ENCODE data around the gene CAPN3.

The CAPN3 gene

DNA sequence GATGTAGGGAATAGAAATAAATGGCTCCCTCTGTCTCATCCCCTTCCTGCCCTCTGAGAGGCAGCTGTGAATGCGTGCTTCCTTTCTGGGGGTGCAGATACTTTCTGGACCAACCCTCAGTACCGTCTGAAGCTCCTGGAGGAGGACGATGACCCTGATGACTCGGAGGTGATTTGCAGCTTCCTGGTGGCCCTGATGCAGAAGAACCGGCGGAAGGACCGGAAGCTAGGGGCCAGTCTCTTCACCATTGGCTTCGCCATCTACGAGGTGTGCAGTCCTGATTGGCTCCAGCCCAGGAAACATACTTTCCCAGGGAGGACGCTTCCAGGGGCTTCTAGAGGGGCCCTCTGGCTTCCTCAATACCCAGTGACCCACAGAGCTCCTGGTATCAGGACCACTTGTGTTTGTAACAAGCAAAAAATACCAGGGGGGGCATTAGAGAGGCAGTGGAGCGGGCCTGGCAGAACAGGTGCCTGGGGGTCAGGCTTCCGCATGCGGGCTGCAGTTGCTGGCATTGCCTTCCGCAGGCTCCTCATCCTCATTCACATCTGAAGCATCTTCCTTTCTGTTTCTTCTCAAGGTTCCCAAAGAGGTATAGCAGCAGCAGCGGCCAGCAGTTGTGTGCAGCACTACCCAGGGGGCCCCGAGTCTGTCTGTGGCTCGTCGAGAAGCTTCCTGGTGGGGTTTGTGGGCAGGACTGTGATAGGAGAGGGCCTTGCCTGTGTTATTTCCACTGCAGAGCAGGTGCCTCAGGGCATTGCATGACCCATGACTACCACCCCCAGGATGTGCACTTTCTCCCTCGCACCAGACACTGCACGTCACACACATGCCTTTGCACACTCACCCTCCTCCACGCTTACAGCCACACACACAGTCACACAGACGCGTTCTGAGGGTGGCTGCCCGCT lies 42.5 kb downstream of the CAPN3 start:
- FAIRE-seq = no peak

DNA sequence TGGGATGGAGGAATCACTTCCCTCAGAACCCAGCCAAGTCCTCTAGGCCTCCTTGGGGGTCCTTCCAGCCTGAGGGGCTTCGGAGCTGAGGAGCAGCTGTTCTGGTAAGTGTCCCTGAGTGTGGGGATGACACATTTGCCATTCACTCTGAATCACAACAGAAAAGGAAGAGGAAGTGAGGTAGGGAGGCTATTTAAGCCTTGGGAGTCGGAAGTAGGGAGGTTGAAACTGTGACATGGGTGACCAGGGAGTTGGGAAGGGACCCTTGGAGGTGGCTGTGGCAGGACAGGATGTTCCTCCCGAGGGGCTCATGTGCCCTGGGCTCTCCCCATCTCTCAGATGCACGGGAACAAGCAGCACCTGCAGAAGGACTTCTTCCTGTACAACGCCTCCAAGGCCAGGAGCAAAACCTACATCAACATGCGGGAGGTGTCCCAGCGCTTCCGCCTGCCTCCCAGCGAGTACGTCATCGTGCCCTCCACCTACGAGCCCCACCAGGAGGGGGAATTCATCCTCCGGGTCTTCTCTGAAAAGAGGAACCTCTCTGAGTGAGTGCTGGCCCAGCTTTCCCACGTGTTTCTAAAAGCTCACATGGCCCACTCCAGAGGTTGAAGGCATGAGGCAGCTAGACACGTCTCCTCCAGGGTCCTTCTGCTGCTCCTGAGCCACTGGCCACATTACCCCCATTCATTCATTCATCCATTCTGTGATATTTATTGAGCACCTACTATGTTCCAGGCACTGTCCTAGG lies 43.3 kb downstream of the CAPN3 start:
- FAIRE-seq = no peak

DNA sequence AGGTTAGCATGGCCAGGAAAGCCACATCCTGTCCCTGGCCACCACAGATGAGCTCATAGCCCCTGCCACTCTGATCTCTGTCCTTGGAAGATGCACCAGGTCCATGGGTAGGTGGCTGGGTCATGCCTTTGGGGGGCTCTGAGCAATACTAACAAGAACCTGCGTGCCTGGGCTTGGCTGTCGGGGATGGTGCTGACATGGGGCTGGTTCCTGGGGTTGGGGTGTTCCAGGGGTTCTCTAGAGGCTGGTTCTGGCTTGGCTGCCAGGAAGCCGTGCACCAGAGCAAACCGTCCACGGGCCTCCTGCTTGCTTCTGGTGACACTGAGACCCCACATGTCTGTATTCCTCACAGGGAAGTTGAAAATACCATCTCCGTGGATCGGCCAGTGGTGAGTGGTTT lies 44.1 kb downstream of the CAPN3 start:
- FAIRE-seq = no peak

DNA sequence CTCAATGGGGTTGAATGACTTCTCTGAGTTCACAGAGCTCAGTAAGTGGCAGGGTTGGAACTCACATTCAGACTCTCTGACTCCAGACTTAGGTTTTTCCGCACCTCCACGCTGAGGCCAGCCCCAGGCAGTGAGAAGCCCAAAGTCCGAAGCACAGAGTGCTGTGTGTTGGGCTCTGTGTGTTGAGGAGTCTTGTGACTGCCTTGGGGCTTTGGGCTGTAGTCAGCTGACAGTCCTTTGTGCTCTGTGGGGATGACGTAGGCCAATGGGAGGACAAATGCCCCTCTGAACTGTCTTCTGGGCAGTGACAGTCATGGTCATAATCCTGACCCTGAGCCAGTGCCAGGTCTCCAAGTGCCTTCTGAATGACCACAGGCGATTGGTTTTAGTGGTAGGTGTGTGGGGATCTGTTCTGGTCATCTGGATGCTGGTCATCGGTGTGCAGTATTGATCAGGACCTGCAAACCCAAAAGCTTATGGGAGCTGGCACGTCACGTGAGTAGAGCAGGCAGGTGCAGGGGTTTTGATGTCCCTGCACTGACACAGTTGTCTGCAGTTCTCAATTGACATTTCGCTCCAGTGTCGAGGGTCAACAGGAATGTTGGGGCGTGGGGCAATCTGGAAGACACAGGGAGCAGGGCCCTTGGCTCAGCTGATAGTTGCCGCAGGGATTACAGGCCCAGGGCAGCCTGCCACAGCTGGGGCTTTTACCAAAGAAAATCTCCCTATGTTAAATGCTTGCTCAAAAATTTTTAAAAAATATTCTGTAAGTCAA lies 45.3 kb downstream of the CAPN3 start:
- FAIRE-seq = no peak

DNA sequence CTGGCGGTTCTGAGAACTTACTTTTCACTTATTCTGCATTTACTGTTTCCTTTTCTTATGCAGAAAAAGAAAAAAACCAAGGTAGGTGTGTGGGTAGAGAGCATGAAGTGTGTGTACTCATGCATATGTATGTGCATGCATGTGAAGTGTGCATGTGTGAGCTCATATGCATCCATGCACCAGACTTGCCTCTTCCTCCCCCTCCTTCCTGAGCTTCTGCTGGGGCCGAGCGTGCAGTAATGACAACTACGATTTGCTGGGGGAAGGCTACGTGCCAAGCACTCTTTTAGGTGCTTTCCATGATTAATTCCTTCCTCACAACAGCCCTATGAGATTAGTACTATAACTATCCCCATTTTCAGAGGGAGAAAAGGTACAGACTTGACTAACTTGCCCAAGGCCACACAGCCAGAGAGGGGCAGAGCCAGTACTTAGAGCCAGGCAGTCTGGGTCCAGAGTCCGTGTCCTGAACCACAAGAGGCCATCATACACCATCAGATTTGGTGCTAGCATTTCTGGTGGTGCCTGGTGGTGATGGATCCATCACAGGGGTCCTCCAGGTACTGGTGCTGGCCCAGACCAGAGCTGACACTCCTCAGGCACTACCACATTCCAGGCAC lies 46.7 kb downstream of the CAPN3 start:
- no peak for FAIRE-seq

DNA sequence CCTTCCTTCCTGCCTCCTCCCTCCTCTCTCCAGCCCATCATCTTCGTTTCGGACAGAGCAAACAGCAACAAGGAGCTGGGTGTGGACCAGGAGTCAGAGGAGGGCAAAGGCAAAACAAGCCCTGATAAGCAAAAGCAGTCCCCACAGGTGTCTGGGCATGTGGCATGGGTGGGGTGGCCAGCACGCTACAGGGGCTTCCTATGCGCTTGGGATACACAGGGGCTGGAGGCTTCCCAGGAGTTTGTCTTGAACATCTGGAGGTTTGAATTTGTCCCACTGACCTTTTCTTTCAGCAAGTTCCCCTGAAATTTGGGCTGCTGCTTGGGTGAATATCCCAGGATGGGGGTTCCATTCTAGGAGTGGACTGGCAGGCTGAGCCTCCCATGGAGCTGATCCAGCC lies 48.9 kb downstream of the CAPN3 start:
- FAIRE-seq = no peak

DNA sequence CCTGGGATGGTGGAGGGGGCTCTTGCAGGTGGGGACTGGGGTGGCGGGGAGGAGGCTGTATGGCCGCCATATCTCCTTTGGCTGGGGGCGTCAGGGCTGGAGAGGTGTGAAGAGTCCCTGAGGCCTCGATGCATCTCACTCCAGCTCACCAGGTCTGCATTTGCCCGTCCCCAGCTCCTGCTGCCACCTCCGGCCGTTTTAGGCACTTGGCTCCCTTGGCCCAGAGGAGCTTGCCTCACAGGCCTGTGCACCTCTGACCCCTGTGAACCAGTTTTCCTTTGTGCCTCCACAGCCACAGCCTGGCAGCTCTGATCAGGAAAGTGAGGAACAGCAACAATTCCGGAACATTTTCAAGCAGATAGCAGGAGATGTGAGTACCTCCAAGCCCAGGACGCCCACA lies 49.7 kb downstream of the CAPN3 start:
- no peak for FAIRE-seq

DNA sequence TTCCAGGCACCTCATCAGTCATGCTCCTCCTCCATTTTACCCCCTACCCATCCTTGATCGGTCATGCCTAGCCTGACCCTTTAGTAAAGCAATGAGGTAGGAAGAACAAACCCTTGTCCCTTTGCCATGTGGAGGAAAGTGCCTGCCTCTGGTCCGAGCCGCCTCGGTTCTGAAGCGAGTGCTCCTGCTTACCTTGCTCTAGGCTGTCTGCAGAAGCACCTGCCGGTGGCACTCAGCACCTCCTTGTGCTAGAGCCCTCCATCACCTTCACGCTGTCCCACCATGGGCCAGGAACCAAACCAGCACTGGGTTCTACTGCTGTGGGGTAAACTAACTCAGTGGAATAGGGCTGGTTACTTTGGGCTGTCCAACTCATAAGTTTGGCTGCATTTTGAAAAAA lies 52.6 kb downstream of the CAPN3 start:
- FAIRE-seq = no peak

DNA sequence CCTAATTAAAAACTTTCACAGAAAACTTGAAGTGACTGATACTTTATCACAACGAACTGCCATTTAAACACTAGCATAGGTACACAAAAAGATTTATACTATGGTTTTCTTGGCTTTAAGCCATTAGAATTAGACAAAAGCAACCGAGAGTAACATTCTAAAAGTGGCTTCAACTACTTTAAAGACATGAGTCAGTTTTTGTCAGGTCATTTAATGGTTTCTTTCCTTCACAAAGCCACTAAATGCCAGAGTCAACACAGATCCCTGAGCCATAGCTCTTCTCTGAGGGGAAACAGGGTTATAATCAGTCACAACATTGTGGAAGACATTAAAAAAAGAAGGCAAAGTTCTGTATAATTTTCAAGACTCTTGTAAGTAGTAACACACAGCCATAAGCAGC lies 54.6 kb downstream of the CAPN3 start:
- no peak for FAIRE-seq

DNA sequence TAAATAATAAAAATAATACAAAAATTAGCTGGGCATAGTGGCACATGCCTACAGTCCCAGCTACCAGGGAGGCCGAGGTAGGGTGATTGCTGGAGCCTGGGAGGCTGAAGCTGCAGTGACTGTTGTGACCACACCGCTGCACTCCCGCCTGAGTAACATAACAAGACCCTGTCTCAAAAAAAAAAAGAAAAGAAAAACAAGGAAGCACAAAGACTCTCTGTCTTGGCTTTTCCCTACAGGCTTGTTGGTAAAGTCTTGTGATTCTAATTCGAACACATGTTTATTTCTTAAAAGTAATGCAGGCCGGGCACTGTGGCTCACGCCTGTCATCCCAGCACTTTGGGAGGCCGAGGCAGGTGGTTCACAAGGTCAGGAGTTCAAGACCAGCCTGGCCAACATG lies 60.1 kb downstream of the CAPN3 start:
- no peak for FAIRE-seq

DNA sequence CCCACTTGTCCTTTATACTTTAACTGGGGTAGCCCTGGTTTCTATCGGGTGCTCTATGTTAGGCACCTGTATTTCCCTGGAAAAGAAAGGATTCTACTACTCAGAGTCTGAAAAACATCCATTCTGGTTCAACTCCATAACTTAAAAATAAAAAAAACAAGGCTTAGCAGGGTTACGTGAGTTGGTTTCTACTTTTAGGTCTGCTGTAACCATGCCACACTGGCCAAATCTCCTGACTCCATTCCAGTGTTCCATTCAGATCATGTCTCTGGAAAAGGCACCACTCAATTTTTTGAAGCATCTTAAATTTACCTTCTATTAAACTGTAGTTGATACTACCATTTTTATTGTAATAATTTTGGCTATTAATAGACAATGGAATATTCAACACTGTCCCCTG lies 62.1 kb downstream of the CAPN3 start:
- no peak for FAIRE-seq

DNA sequence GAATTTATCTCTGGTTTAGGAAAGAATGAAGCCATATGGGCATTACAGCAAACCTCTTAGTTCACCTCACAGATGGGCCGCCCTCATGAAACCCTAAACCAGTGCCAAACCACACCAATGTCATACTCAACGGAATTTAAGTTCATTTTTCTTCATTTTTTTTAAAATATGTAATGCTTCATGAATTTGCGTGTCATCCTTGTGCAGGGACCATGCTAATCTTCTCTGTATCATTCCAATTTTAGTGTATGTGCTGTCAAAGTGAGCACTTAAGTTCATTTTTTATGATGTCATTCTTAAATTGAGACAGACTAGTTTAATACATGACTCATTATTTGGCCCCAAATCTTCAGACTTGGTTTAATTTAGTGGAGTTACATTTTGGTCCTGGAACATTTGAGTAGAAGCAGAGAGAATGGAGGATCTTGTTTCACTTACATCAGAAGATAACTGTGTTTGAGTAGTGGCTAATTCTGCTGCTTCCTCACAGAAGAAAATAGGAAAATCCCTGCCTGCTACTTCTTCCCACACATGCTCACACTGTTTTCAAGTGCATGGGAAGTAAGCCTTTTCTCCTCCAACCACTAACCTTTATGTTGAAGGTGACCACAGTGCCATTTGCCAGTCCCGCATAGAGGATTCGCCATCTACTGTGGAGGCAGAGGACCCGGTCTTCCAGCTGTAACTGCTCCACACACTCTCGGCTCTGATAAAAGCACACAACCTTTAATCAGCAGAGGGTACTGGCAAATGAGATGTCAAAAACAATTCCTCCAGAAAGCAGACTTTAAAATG lies 68.3 kb downstream of the CAPN3 start:
- FAIRE-seq = no peak

DNA sequence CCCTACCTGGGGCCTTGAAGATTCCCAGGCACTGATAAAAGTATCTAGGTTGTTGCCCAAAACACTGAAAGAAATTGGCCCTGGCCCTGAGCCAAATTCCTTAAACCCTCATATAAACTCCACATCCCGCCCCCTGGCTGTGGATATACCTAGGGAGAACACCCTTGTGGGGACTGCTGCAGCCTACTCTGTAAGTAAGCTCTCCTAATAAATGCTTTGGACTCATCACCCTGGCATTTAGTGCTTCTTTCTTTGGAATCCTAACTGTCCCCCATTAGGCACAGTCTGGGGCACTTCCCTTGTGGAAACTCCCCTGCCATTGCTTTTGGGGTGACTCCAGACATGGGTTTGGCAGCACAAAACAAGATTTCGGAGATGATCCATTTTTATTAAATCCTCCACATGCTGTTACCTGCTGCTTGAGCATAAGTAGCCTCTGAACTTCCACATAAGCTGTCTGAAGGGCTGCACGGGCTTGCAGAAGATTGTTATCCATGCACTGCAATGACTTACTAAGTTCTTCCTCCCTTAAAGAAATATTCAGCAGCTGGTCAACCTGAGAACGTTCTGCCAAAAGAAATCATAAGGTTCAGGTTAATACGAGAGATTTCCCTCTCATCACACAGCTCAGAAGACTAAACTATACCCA lies 85.2 kb downstream of the CAPN3 start:
- FAIRE-seq = no peak

DNA sequence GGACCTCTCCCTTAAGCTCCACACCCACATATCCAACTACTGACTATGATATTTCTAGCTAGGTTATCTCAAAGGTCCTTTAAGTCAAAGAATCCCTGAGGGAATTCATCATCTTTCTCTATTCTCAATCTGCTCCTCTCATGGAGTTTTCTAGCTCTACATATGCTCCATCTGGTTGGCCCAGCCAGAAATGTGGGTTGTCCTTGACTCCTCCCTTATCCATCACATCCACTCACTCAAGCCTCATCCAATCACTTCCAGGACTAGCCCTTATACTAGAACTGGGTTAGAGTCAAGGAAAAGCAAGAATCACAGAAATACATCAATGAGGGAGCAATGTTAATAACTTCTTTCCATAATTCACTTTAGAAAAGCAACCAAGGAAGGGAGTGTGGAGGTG lies 86.2 kb downstream of the CAPN3 start:
- FAIRE-seq = no peak

DNA sequence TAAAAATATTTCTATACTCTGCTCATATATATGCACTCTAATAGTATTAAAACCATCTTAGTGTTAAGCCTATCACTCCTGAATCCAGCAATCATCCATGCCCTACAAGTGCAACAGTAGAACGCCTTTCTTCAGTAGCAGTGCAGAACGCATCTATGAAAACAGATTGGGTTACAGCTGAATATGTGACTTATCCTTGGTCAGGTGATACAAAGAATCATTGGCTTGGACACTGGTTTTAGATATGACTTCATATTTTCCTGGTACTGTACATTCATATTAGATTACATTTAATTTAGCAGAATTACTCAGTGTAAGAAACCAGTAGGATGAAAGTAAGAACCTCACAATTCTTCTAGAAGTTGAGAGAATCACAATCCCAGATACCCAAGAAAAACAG lies 88.3 kb downstream of the CAPN3 start:
- no peak for FAIRE-seq

DNA sequence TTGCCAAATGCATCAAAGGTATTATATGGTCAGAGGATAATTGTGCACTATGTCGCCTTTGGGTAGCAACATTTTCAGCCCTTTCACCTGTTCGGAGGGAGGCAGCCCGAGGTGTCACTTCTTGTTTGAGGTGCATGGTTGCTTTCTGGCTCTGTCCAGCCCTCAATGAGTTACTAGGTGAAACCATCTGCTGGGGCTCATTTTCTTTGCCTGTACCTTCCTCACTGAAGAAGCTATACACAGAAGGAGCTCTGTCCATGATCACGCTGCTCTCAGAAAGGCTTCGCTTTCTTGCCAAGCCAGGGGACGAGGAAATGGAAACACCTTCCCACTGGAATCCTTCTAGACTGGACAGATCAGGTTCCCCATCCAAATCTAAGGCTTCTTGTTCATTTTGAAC lies 89.0 kb downstream of the CAPN3 start:
- FAIRE-seq = no peak

DNA sequence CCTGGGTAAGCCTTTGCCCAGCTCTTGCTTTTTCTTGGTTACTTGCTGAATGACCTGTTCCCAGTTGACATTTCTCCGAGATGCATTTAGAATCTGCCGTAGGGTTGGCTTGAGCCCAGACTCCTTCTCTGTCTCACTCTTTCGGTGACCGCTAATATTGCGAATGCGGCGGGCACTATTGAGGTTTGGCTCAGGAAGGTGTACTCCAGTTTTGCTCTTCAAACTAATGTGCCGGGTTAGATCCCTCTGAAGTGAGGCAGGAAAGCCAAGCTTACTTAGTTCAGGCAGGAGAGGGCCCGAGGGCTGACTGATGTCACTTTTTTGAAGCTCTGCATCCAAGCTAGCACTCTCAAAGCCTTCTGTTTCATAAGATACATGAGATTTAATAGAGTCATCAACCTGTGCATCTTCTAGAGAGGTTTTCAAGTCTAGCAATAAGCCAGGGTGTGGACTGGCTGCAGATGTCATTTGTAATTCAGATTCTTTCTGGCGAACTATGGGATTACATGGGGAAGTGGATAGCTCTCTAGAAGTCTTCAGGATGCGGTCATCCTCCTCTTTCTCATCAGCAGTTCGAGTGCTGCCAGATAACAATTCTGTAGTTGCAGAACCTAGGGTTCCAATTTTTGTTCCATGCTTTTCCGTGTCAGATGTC lies 90.6 kb downstream of the CAPN3 start:
- no peak for FAIRE-seq

DNA sequence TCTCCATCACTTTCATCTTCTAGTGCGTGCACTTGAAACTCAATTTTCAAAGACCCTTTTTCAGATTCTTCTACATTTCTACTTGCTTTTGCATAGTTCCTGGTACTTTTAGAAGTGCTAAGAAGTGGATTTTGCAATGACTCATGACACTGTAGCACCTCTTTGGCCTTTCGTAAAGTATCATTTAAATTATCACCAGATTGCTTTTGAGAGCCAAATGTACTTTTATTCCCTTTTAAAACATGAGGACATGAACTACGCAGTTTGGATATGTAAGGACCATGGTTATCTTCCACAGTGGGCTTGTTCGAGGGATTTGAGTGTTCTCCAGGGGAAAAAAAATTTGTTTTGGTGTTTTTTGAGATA lies 91.1 kb downstream of the CAPN3 start:
- no peak for FAIRE-seq

DNA sequence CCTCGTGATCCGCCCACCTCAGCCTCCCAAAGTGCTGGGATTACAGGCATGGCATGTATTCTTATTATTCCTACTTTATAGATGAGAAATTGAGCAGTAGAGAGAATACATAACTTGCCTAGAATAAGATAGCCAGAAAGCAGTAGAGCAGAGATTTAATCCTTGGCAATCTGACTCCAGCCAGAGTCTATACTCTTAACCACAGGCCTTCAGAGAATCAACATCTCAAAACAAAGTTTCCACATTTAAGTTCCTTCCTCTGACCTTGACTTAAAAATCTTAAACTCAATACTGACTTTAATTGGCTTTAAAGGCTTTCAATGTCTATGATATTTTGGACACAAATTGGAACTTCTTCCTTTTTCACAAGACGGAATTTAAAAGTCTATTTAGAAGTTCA lies 94.5 kb downstream of the CAPN3 start:
- FAIRE-seq = no peak

DNA sequence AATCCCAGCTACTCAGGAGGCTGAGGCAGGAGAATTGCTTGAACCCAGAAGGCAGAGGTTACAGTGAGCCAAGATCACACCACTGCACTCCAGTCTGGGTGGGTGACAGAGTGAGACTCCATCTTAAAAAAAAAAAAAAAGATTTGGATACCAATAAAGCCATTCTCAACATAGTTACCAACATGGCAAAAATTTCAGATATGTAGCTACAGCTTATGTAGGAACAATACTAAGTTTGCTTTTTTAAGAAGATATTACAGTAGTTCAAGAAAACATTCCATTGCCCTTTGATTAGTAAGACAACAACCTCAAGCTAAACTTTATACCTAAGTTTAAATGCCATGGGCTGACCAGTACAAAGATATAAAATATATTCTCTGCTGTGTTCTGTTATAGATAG lies 97.2 kb downstream of the CAPN3 start:
- FAIRE-seq = no peak

DNA sequence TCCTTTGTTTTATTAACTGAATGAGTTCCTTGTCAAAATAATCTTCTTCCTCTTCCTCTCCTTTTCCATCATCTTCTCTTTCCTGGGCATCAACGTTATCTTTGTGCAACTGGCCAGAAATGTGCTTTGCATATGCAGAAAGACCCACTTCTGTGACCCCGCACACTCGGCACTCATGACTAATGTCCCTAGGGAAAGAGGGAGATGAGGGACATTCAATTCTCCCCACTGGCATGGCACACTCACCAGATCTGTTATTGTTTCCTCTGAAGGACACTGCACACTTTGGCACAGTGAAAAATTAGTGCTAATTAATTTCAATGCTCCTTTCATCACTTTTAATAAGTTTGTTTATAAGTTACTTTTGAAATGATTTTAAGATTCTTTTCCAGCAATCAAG lies 97.7 kb downstream of the CAPN3 start:
- FAIRE-seq = no peak

Measured in colon (tissue), 2 donors.